Heart left ventricle (tissue), 16 donors: ENCODE results near the gene ARPC5L. TPM values are rescaled to one million over a fixed set of nuclear protein-coding genes. Genes with fewer than 3 reads are reported as not detected.

ENCODE experiments used
- ATAC-seq, 4 donors: fragments of 200-7000 bp; cut with Tn5 transposase; one replicate each; pipeline ENCODE4 v1.9.1; 2020 to 2022; ENCODE audit warnings: moderate library complexity in 4 of 4, mild to moderate bottlenecking in 3 of 4, moderate number of reproducible peaks in 1 of 4
- DNase-seq, 5 donors: peaks; one replicate each; pipeline ENCODE4 v3.0.0-alpha.2; 2020
- H3K27ac ChIP-seq, 12 donors: fragments of 200-600 bp; sonication (generic) in 4 of 12; one replicate each; pipeline versions ENCODE4 v1.5.0 to v1.8.0; 2016 to 2022; ENCODE audit warnings: mild to moderate bottlenecking in 2 of 12
- H3K27me3 ChIP-seq, 9 donors: fragments of 200-600 bp; sonication (generic) in 2 of 9; one replicate each; pipeline versions ENCODE4 v1.5.1 to v1.8.0; 2016 to 2022; ENCODE audit warnings: mild to moderate bottlenecking in 3 of 9
- H3K36me3 ChIP-seq, 9 donors: fragments of 200-600 bp; sonication (generic) in 2 of 9; one replicate each; pipeline versions ENCODE4 v1.5.0 to v1.8.0; 2018 to 2022; ENCODE audit warnings: mild to moderate bottlenecking in 2 of 9
- H3K4me1 ChIP-seq, 12 donors: fragments of 200-600 bp; sonication (generic) in 4 of 12; one replicate each; pipeline versions ENCODE4 v1.5.0 to v1.8.0; 2016 to 2022; ENCODE audit warnings: mild to moderate bottlenecking in 3 of 12
- H3K4me3 ChIP-seq, 12 donors: fragments of 200-600 bp; sonication (generic) in 4 of 12; one replicate each; pipeline versions ENCODE4 v1.5.0 to v1.8.0; 2017 to 2022; ENCODE audit warnings: mild to moderate bottlenecking in 9 of 12, moderate library complexity in 4 of 12
- H3K9me3 ChIP-seq, 12 donors: fragments of 200-600 bp; sonication (generic) in 4 of 12; one replicate each; pipeline versions ENCODE4 v1.5.0 to v1.8.0; 2016 to 2022; ENCODE audit warnings: mild to moderate bottlenecking in 1 of 12
- CTCF ChIP-seq, 12 donors: fragments of 200-600 bp; sonication (generic) in 4 of 12; IDR thresholded peaks; one replicate each; pipeline versions ENCODE4 v1.5.0 to v1.8.0; 2018 to 2022; ENCODE audit warnings: antibody characterized with exemption in 12 of 12, mild to moderate bottlenecking in 5 of 12
- POLR2A ChIP-seq, 2 donors: fragments of 450-650 bp; IDR thresholded peaks; one replicate each; pipeline ENCODE4 v1.6.1; 2017; ENCODE audit warnings: antibody characterized with exemption in 2 of 2, mild to moderate bottlenecking in 2 of 2, moderate library complexity in 2 of 2
- WGBS, 4 donors: extraction: QIAGEN DNeasy Blood & Tissue Kit in 2 of 4; methylation state at CpG; one replicate each; pipeline versions ENCODE4 v1.1.5 to v1.1.7; 2013 to 2018; 5-methylcytosine and 5-hydroxymethylcytosine counted together
- intact Hi-C, 10 donors: fragments of 100-400 bp; cut with DNase I; formaldehyde crosslinking; loops; one replicate each; pipeline versions ENCODE4 v1.11.1 to v1.14.2; 2022
- polyA plus RNA-seq, 2 donors: library from polyadenylated mRNA; stranded (reverse); fragments of 200-250 nt; gene quantifications; one replicate each; pipeline ENCODE4 v1.2.3, GENCODE V29; 2013
- total RNA-seq, 9 donors: library from RNA; depleted of rRNA in 2 of 9; stranded (reverse); fragments of >200 nt in 2 of 9; fragmentation: NEBNext Ultra II Directional in 3 of 9; extraction: Animal tissue kit (Norgen Biotek cat#: 25700) in 3 of 9; gene quantifications; one replicate each; pipeline versions ENCODE4 v1.1.0 to v1.2.4, GENCODE V29; 2016 to 2023
- donor health status: ischemic (EF 13 %, LVEDD 7.1; RV severe dilation, severe dysfunction).
- donor health status: healthy with polysubstance abuse.
- donor health status: DM: no; HTN: yes; CAD: no.
- donor health status: DM: no; HTN: no; CAD: no.
- donor health status: ischemic (EF 25% LVEDD 6.9; RV normal size, moderate dysfunction).
- donor health status: ischemic (EF 25% LVEDD 5.7; RV mildly dilated, moderate dysfunction).
- donor health status: healthy.
- donor health status: DM: yes; HTN: yes; CAD: no.
- donor health status: ischemic (EF 35%, LVEDD 5.7; RV mildly dilated, moderate dysfunction).
- donor health status: nonischemic (EF 11% LVEDD 7.7; RV severe dilation, severe dysfunction).
- donor health status: DM: yes; HTN: yes; CAD: no.
- donor health status: PGD.
- donor health status: ischemic (EF 29% LVEDD 5.4; RV normal size, mild dysfunction).
- donor health status: nonischemic (EF 23%, LVEDD 6.1; RV moderate dilation, normal function).

Gene ARPC5L
- total and polyA plus RNA-seq, 11 donors, result 27.0 to 102 (median 39.7) TPM

DNA sequence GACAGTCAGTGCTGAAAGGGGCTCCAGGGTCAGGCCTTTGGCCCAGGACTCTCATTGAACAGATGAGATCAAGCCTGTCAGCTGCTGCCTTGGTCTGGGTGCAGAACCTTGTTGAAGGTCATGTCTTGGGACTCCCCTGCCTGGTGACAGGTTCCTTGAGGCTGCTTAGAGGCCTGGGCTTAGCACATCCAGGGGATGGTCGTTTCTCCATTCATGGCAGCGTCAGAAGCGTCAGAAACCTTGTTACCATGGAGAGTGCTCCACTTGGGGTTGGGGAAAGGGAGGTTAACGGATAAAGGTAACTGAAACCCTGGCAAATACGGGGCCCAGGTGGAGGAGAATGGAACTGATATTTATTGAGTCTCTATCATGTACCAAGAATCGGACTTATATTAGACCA lies 8.8 kb downstream of the ARPC5L start:
- no peaks in the 10 kb centered on the region for H3K27me3 ChIP-seq
- H3K36me3 ChIP-seq, result peaks cover 0 to 38% (median 23%) of the 10 kb centered on the region in 9 donors
- TF ChIP-seq CTCF (IDR thresholded peaks at IDR 0.05) (no peak), POLR2A (IDR thresholded peaks at IDR 0.05) (no peak)
- no peak for ATAC-seq
- peak overlapping the region in 10 of 12 donors; percentile 89 to 98 (median 96) for H3K27ac ChIP-seq
- peaks cover 17 to 64% (median 47%) of the 10 kb centered on the region in 12 donors for H3K4me1 ChIP-seq
- WGBS, 4 donors, result 53 to 57% (median 53%) methylated on average over 6 of the region's 6 CpGs
- intact Hi-C loops, result loop anchor here in 2 of 10 donors (5.0 kb wide), 2 partner anchors 272 to 332 kb away; partner anchors contain the start of genes RABEPK (in 1 of the 2) and SCAI (in 1 of the 2)
- no peaks in the 10 kb centered on the region for H3K9me3 ChIP-seq
- H3K4me3 ChIP-seq, result peak overlapping the region in 9 of 12 donors; percentile 69 to 99 (median 90)
- DNase-seq, result peak in 1 of 5 donors; percentile 20

DNA sequence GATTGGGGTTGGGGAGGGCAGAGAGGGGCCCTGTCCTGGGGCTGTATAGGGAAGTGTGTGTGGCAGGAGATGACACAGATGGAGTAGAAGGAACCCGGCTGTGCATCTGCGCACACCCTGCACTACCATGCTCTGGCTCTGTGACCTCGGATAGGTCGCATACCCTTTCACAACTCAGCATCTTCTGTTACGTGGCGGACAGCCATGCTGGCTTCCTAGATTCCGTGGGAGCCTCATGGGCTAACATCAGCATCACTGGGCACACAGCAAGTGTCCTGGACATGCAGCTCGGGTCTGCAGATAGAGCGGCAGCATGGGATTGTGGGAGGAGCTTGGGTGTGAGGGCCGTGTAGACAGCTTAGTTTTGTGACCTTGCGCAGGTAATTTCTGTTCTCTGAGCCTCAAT lies 9.2 kb downstream of the ARPC5L start:
- Histone ChIP-seq H3K4me3 (peak overlapping the region in 5 of 12 donors; percentile 69 to 99 (median 99)), H3K27ac (peak overlapping the region in 10 of 12 donors; percentile 66 to 98 (median 94))
- ATAC-seq, result no peak

GRCh38 chr9:124873664-124874063 lies 11.7 kb downstream of the ARPC5L start:
- 79 to 89% (median 87%) methylated on average over 14 of the region's 14 CpGs for WGBS, 4 donors
- ATAC-seq (no peak), DNase-seq (no peak)
- Histone ChIP-seq H3K4me1 (peaks cover 17 to 52% (median 40%) of the 10 kb centered on the region in 12 donors), H3K27ac (peak overlapping the region in 6 of 12 donors; percentile 66 to 96 (median 85)), H3K4me3 (no peak overlapping the region), H3K27me3 (no peaks in the 10 kb centered on the region), H3K9me3 (no peaks in the 10 kb centered on the region), H3K36me3 (peaks cover 0 to 68% (median 53%) of the 10 kb centered on the region in 9 donors)
- TF ChIP-seq POLR2A (IDR thresholded peaks at IDR 0.05) (no peak), CTCF (IDR thresholded peaks at IDR 0.05) (no peak)
- intact Hi-C loops, result loop anchor here in 2 of 10 donors (5.0 kb wide), 2 partner anchors 269 to 329 kb away; partner anchors contain the start of genes RABEPK (in 1 of the 2) and SCAI (in 1 of the 2)

More for the DNA sequence above, 9.2 kb downstream of the ARPC5L start:
- WGBS, 4 donors, result 72 to 75% (median 73%) methylated on average over 10 to 11 of the region's 11 CpGs
- TF ChIP-seq POLR2A (IDR thresholded peaks at IDR 0.05), result no peak
- TF ChIP-seq CTCF (IDR thresholded peaks at IDR 0.05), result no peak
- no peaks in the 10 kb centered on the region for H3K27me3 ChIP-seq
- no peaks in the 10 kb centered on the region for H3K9me3 ChIP-seq
- peaks cover 0 to 43% (median 28%) of the 10 kb centered on the region in 9 donors for H3K36me3 ChIP-seq
- H3K4me1 ChIP-seq, result peaks cover 17 to 64% (median 47%) of the 10 kb centered on the region in 12 donors
- intact Hi-C loops, result loop anchor here in 2 of 10 donors (5.0 kb wide), 2 partner anchors 271 to 331 kb away; partner anchors contain the start of genes RABEPK (in 1 of the 2) and SCAI (in 1 of the 2)
- peak in 1 of 5 donors; percentile 37 for DNase-seq

DNA sequence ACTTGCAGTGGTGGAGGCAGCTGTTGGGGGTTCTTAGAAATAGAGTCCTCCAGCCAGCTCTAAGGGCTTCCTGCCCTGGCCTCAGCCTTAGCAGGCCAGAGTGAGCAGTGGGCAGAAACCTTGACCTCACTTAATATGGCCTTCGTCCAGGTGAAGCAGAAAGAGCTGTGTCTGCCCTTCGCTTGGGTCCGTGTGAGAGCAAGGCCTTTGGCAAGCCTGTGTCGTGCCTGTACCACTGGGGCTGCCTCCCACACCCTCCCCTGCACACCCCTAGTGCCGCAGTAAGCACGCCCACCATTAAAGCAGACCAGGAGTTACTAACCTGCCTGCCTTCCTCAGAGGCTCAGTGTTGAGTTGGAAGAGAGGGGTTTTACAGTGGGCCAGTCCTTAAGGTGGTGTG lies 13.6 kb downstream of the ARPC5L start:
- 87 to 98% (median 91%) methylated on average over 4 to 6 of the region's 6 CpGs for WGBS, 4 donors
- ATAC-seq, result no peak
- intact Hi-C loops, result no loop called here
- Histone ChIP-seq H3K27ac (no peak overlapping the region), H3K4me3 (no peak overlapping the region), H3K9me3 (no peaks in the 10 kb centered on the region), H3K4me1 (peaks cover 11 to 44% (median 32%) of the 10 kb centered on the region in 12 donors), H3K27me3 (no peaks in the 10 kb centered on the region), H3K36me3 (peaks cover 0 to 86% (median 71%) of the 10 kb centered on the region in 9 donors)
- TF ChIP-seq POLR2A (IDR thresholded peaks at IDR 0.05) (no peak), CTCF (IDR thresholded peaks at IDR 0.05) (no peak)
- no peak for DNase-seq
